HG03521 (cell line): ENCODE data around the gene YOD1.

Experiments
- ATAC-seq: cut with Tn5 transposase; IDR thresholded peaks from one replicate; pipeline ENCODE4 v1.9.1; 2021; ENCODE audit warnings: mild to moderate bottlenecking, moderate library complexity; ENCODE audit not compliant: unreplicated experiment

Gene YOD1

GRCh38 chr1:207013321-207014085, 37.5 kb downstream of the YOD1 start:
- no peak for ATAC-seq

DNA sequence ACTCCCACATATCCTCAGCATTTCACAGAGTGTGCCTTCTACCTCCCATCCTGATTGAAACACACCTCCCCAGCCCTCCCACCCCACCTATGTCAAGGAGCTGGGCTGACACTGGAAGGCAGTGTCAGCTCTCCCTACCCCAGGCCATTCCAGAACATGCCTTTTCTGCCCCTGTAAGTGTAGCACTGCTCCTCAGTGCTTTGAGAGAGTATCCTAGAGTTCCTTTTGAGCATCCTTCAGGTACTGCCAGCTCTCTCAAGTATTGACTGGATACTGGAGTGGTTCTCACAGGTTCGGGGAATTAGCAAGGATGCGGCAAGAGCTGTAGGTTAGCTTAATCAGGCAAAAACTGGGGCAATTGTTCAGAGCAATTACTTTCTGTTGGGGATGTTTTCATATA, 40.3 kb downstream of the YOD1 start:
- no peak for ATAC-seq

DNA sequence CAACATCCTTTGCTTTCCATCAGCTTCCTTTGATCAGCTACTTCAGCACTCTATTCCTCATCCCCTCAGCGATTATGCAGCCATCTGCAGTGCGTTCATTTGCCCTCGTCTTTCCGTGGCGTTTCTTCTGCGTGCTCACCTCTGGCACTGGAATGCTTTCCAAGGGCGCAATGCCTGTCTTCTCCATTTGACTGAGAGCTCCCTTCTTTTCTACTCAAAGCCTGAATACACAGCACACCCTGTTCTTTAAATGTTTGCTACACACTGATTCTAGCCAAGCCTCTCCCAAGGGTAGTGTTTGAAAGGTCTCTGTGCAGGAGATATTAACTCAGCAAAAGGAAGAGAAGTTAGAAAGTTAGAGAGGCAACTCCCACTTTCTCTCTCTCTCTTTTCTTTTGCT, 41.1 kb downstream of the YOD1 start:
- ATAC-seq: no peak

DNA sequence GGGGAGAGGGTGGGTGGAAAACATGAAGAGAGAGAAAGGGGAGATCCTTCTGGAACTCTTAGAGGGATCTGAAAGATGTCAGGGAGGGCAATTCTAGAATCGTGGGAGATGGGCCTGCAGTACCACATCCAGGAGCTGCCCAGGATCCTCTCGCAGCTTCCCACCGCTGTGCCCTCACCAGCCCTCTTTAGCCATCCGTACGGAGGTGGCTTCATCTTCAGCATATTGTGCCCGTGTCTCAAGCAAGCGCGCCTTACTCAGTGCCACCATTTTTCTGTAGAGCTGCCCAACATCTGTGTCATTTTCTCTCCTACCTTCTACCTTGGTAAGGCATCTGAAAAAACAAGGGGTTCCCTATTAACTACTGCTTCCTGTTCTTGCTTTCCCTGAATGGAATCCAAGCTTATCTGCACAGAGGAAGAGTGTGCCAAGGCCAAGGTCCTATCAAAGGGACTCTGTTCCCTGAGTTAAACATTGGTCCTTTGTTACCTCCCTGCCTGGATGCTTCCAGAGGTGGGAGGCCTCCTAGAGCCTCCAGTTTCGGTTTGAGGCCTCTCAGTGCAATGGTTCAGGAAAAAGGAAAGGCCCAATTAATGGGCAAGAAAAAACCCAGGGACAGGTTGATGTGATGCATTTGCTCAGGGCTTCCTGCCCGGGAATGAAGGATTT, 41.7 kb downstream of the YOD1 start:
- no peak for ATAC-seq

GRCh38 chr1:207007352-207008033, 43.5 kb downstream of the YOD1 start:
- ATAC-seq: no peak

GRCh38 chr1:207006914-207007313, 44.1 kb downstream of the YOD1 start:
- no peak for ATAC-seq

DNA sequence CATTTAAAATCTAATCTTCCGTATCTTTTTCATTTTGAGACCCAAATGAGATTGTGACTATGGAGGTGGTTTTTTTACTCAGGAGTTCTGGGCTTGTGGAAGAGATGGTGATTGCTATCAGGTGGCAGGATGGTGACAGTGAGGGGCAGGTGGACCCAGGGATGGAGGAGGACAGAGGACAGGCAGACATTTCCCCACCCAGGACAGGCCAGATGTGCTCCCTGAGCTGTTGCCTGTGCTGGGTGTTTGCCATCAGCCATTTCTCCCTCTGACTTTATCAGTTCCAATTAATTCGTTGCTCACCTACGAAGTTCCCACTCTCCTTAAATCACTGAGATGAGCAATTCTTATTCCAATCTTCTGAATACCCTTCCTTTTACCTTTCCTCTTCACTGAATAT, 44.9 kb downstream of the YOD1 start:
- ATAC-seq: no peak

- ATAC-seq: no peak
Observed at GRCh38 chr1:207004931-207005830, 45.8 kb downstream of the YOD1 start.

- ATAC-seq: no peak
Observed at GRCh38 chr1:207003210-207003609, 47.8 kb downstream of the YOD1 start.

GRCh38 chr1:207002724-207003146, 48.3 kb downstream of the YOD1 start:
- ATAC-seq: no peak

DNA sequence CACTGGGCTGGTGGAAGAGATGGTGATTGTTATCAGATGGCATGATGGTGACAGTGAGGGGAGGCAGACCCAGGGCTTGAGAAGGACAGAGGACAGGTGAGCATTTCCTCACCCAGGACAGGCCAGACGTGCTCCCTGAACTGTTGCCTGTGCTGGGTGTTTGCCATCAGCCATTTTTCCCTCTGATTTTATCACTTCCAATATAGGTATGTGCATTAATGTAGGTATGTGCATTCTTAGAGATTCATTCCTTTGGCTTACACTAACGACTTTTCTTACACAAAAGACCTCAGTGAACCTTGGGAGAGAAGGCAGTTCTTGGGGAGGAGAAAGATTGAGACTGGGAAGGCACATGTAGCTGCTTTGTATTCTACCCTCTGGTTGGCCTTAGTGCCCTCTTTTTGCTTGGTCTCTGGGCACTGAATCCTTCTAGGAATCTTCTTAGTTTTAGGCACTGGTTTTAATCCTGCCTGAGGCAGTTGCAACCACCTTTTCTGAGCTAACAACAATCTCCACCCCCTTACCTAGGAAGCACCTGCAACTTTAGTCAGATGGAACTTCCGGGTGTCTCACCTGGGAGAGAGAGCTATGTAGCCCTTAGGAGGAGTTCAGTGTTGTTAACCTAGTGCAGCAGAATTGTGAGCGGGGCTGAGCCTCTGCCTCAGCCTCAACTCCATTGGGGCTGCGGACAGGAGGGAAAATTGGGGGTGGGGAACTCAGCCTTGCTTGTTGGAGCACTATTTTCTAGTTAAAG, 49.3 kb downstream of the YOD1 start:
- no peak for ATAC-seq

DNA sequence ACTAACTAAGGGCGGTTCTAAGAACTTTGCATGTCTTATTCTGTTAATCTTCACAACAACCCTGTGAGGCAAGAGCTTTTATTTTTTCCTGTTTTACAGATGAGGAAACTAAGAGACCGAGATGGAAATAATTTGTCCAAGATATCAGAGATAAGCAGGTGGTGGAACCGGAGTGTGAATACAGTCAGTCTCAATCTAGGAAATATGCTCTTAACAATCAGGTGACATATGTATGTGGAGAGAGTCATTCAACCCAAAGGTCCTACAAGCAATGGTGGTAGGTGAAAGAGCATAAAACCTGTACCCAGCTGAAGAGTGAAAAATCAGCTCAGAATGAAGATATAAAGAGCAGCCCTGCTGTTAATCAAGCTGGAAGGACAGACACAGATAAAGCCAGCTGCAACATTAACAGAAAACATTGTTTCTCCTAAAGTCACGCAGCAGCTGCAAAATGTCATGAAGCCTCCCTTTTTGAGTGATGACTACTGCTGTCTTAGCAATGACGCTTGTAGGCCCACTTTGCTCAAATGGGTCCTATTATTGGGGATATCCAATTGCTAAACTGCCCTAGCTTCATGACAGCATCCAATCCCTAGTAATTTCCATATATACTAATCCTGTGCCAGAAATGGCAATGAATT, 50.2 kb downstream of the YOD1 start:
- ATAC-seq: no peak

DNA sequence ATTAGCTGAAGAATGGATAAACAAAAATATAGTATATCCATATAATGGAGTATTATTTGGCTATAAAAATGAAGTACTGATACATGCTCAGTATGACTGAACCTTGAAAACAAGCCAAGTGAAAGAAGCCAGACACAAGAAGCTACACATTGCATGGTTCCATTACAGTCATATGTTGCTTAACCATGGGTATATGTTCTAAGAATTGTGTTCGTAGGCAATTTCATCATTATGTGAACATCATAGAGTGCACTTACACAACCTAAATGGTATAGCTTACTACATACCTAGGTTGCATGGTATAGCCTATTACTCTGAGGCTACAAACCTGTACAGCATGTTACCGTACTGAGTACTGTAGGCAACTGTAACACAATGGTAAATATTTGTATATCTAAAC, 52.2 kb downstream of the YOD1 start:
- ATAC-seq: no peak
